HepG2 (cell line): ENCODE results near the gene AP3B1. TPM values are rescaled to one million over a fixed set of nuclear protein-coding genes. Genes with fewer than 3 reads are reported as not detected.

Experiments
- ATAC-seq: fragments of 200-7000 bp; cut with Tn5 transposase; 3 replicates; pipeline ENCODE4 v1.9.1; 2020; ENCODE audit warnings: mild to moderate bottlenecking, moderate library complexity
- BruUV-seq: library from RNA; stranded (reverse); fragments of 400-500 nt; replicated peaks from 2 replicates; lab custom pipeline; 2021; lab: Mats Ljungman, UMichigan
- CTCF ChIA-PET: fragments of 300-600 bp; formaldehyde crosslinking; extraction: SDS; loops from one replicate; lab custom pipeline; 2021; ENCODE audit warnings: low total read pairs, inconsistent platforms, low intra/inter-chr PET ratio; lab: Yijun Ruan, JAX
- POLR2A ChIA-PET: fragments of 350-600 bp; sonication (Branson Sonifier 250); formaldehyde crosslinking; loops from one replicate; lab custom pipeline; 2020; ENCODE audit warnings: antibody characterized with exemption, inconsistent platforms; lab: Yijun Ruan, JAX
- DNase-seq: peaks from one replicate; pipeline ENCODE4 v3.0.0-alpha.2; 2015; ENCODE audit warnings: low spot score
- FAIRE-seq: peaks from 3 replicates; lab custom pipeline; 2011; peaks lifted over from hg19 to GRCh38; lab: Jason Lieb, UNC
- H2AFZ ChIP-seq: one replicate; pipeline ENCODE4 v1.6.1; 2011; ENCODE audit warnings: low read length, inconsistent platforms
- H3K27ac ChIP-seq: fragments of 300-600 bp; 3 replicates; pipeline ENCODE4 v1.8.0; 2011; ENCODE audit warnings: mixed run types, mild to moderate bottlenecking, mixed read lengths, low read length, inconsistent platforms; ENCODE audit not compliant: insufficient read depth; ENCODE audit errors: extremely low read length
- H3K27me3 ChIP-seq, 2 experiments: fragments of 200-600 bp in 1 of 2; 2 replicates in 1 of 2; 3 replicates in 1 of 2; pipeline versions ENCODE4 v1.6.0 to v1.8.0; 2011; ENCODE audit warnings: low read length in 2 of 2, mild to moderate bottlenecking in 2 of 2, moderate library complexity in 2 of 2, inconsistent platforms in 1 of 2; ENCODE audit not compliant: insufficient read depth in 2 of 2, control insufficient read depth in 1 of 2
- H3K36me3 ChIP-seq, 2 experiments: fragments of 200-600 bp in 1 of 2; replicated peaks in 1 of 2; 2 replicates in 1 of 2; 3 replicates in 1 of 2; pipeline versions ENCODE4 v1.5.1 to v1.8.0; 2011; ENCODE audit warnings: low read length in 2 of 2, inconsistent platforms in 1 of 2; ENCODE audit not compliant: insufficient read depth in 2 of 2, control insufficient read depth in 1 of 2
- H3K4me1 ChIP-seq: 2 replicates; pipeline ENCODE4 v1.5.1; 2012; ENCODE audit warnings: low read length, inconsistent platforms; ENCODE audit not compliant: insufficient read depth
- H3K4me2 ChIP-seq: 2 replicates; pipeline ENCODE4 v1.6.0; 2011; ENCODE audit warnings: low read depth, low read length, inconsistent platforms
- H3K4me3 ChIP-seq, 3 experiments: fragments of 200-600 bp in 1 of 3; sonication (generic), shearing (Covaris generic) in 1 of 3; replicated peaks in 1 of 3; 2 replicates each; pipeline ENCODE4 v1.5.1; 2011 to 2016; ENCODE audit warnings: low read length in 3 of 3, inconsistent platforms in 2 of 3, low read depth in 2 of 3, mild to moderate bottlenecking in 2 of 3, control low read depth in 1 of 3, mixed read lengths in 1 of 3; ENCODE audit not compliant: insufficient read depth in 1 of 3
- H3K79me2 ChIP-seq: one replicate; pipeline ENCODE4 v1.6.1; 2011; ENCODE audit warnings: low read length, inconsistent platforms; ENCODE audit not compliant: insufficient read depth
- H3K9ac ChIP-seq: 2 replicates; pipeline ENCODE4 v1.6.0; 2011; ENCODE audit warnings: mild to moderate bottlenecking, low read depth, low read length, inconsistent platforms; ENCODE audit not compliant: insufficient read depth
- H3K9me3 ChIP-seq: 2 replicates; pipeline ENCODE4 v1.5.1; 2012; ENCODE audit warnings: mild to moderate bottlenecking, low read length
- H4K20me1 ChIP-seq: 2 replicates; pipeline ENCODE4 v1.6.0; 2011; ENCODE audit warnings: inconsistent platforms, mild to moderate bottlenecking, low read length, moderate library complexity; ENCODE audit not compliant: insufficient read depth
- ATF2 ChIP-seq: sonication (generic); formaldehyde crosslinking; IDR thresholded peaks from 2 replicates; pipeline ENCODE4 v1.4.0; 2020; ENCODE audit warnings: missing genetic modification reagents
- MTA3 ChIP-seq: sonication (generic); formaldehyde crosslinking; IDR thresholded peaks from 2 replicates; pipeline ENCODE4 v1.4.0; 2020; ENCODE audit warnings: missing genetic modification reagents
- SP4 ChIP-seq: sonication (generic); formaldehyde crosslinking; IDR thresholded peaks from 2 replicates; pipeline ENCODE4 v1.8.1; 2023; ENCODE audit warnings: mild to moderate bottlenecking, missing genetic modification reagents
- ZBTB1 ChIP-seq: sonication (generic); formaldehyde crosslinking; IDR thresholded peaks from 2 replicates; pipeline ENCODE4 v1.4.0; 2020; ENCODE audit warnings: missing genetic modification reagents, borderline replicate concordance
- ZNF138 ChIP-seq: sonication (generic); formaldehyde crosslinking; IDR thresholded peaks from 2 replicates; pipeline ENCODE4 v1.5.0; 2020; ENCODE audit warnings: mild to moderate bottlenecking, low read depth, missing genetic modification reagents
- ZNF446 ChIP-seq: sonication (generic); formaldehyde crosslinking; IDR thresholded peaks from 2 replicates; pipeline ENCODE4 v1.5.0; 2020; ENCODE audit warnings: mild to moderate bottlenecking, missing genetic modification reagents
- ZUFSP ChIP-seq: sonication (generic); formaldehyde crosslinking; IDR thresholded peaks from 2 replicates; pipeline ENCODE4 v1.9.0; 2021; ENCODE audit warnings: missing genetic modification reagents, mild to moderate bottlenecking, borderline replicate concordance
- WGBS: methylation state at CpG from one replicate; pipeline ENCODE4 v1.1.6; 2017; ENCODE audit warnings: low lambda C conversion rate; 5-methylcytosine and 5-hydroxymethylcytosine counted together
- in situ Hi-C: cut with HindIII; loops from 2 replicates; pipeline ENCODE4 v1.10.0; 2017; ENCODE audit warnings: low pct_unique_long_range_greater_than_20kb; ENCODE audit not compliant: extremely low pct_ligation_motif_present
- intact Hi-C: fragments of 100-400 bp; cut with micrococcal nuclease; formaldehyde crosslinking; loops from one replicate; pipeline ENCODE4 v1.10.0; 2022; ENCODE audit not compliant: unreplicated experiment
- polyA plus RNA-seq, 8 experiments: library from polyadenylated mRNA; depleted of rRNA in 3 of 8; stranded (reverse) in 7 of 8; unstranded in 1 of 8; fragments of >200 nt; fragmentation: Illumina TruSeq in 4 of 8; extraction: Trizol in 4 of 8; gene quantifications; 2 replicates each; pipeline versions ENCODE4 v1.2.1 to v1.2.3, GENCODE V29; 2011 to 2016; ENCODE audit warnings: low read depth in 4 of 8, missing spikeins in 1 of 8, mixed read lengths in 1 of 8; ENCODE audit not compliant: insufficient read depth in 1 of 8
- total RNA-seq, 5 experiments: library from RNA; depleted of rRNA; stranded (reverse); fragments of >200 nt; fragmentation: Illumina TruSeq; extraction: Trizol; gene quantifications; 2 replicates each; pipeline ENCODE4 v1.2.3, GENCODE V29; 2016; ENCODE audit warnings: low read depth in 1 of 5

Gene AP3B1
- total and polyA plus RNA-seq, 2 of the 13 experiments (the other 11 are each of a cell fraction or from before 2014, with no cell fraction given), result 37.7 to 51.2 TPM

GRCh38 chr5:78108564-78108963 is 185.9 kb downstream of the AP3B1 start:
- in situ Hi-C loops (no loop called here), intact Hi-C loops (no loop called here)
- Histone ChIP-seq H3K36me3 (peaks cover 6 to 7% of the 10 kb centered on the region in 2 experiments), H2AFZ (no peak overlapping the region), H3K4me1 (no peaks in the 10 kb centered on the region), H3K4me2 (no peak overlapping the region), H3K4me3 (no peak overlapping the region), H3K79me2 (no peaks in the 10 kb centered on the region), H3K9me3 (no peaks in the 10 kb centered on the region), H4K20me1 (no peaks in the 10 kb centered on the region), H3K27ac (no peak overlapping the region), H3K9ac (no peak overlapping the region), H3K27me3 (no peaks in the 10 kb centered on the region)
- no peak for TF ChIP-seq ZUFSP (CRISPR knock-in tag)
- TF ChIP-seq SP4 (CRISPR knock-in tag), result no peak
- no peak for TF ChIP-seq ZNF138 (CRISPR knock-in tag)
- TF ChIP-seq ZNF446 (CRISPR knock-in tag), result no peak
- TF ChIP-seq MTA3, result no peak
- TF ChIP-seq ATF2 (CRISPR knock-in tag), result no peak
- no peak for TF ChIP-seq ZBTB1 (CRISPR knock-in tag)
- FAIRE-seq (no peak), ATAC-seq (no peak), DNase-seq (no peak)
- no TSS peak for BruUV-seq
- ChIA-PET POLR2A (no interaction called here), CTCF (no interaction called here)
- WGBS, result 98% methylated on average over 3 of the region's 3 CpGs
